ENCODE data around the gene CSPG5. TPM values are rescaled to one million over a fixed set of nuclear protein-coding genes. Genes with fewer than 3 reads are reported as not detected.

Gene CSPG5, protein sequence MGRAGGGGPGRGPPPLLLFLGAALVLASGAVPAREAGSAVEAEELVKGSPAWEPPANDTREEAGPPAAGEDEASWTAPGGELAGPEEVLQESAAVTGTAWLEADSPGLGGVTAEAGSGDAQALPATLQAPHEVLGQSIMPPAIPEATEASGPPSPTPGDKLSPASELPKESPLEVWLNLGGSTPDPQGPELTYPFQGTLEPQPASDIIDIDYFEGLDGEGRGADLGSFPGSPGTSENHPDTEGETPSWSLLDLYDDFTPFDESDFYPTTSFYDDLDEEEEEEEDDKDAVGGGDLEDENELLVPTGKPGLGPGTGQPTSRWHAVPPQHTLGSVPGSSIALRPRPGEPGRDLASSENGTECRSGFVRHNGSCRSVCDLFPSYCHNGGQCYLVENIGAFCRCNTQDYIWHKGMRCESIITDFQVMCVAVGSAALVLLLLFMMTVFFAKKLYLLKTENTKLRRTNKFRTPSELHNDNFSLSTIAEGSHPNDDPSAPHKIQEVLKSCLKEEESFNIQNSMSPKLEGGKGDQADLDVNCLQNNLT
- total RNA-seq = 0.65 and 2.2 TPM in 2 replicates

DNA sequence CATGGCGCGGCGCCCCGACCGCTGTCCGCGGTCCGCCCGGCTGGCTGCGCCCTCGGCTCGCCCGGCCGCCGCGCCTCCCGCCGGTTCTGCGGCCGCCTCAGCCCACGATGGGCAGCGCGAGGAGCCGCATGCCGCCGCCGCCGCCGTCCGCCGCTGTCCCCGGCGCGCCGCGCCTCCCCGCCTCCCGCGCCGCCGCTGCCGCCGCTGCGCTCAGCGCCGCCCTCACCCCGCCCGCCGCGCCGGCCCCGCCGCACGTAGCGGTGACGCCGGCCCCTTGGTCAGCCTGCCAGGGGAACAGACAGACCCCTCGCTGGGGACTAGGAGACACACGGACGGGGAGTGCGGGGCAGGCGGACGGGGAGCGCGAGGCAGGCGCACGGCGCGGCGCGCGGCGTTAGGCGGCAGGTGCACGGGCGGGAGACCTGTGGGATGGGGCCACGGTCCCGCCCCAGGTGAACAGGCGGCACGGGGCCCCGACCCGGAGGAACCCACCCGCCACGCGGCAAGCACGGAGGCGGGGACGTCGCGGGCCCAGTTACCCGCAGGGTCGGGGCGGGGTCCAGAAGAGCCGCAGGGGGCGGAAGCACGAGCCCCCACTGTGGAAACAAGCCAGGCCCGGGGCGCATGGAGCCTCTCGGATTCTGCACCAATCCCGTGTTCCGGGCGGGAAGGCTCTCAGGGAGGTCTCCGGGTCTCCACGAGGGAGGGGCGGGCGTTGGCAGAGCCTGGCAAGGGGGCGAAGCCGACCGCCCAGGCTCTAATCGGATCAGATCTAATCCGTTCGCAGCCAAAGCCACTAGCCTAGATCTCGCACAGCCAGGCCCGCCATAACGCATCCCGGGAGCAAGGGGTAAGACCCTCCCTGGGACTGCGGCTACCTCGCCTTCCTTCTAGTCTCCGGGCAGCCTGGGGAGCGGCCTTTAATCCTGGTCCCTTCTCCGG, at the start of gene CSPG5:
Gene CSPG5 (minus strand): TSS at position 175 of the 942 bp plus-strand sequence. CDS start 172 bp downstream, at position 3.
- no peak for DNase-seq (ENCODE audit: low read depth)
- TF ChIP-seq, protein P1, sequence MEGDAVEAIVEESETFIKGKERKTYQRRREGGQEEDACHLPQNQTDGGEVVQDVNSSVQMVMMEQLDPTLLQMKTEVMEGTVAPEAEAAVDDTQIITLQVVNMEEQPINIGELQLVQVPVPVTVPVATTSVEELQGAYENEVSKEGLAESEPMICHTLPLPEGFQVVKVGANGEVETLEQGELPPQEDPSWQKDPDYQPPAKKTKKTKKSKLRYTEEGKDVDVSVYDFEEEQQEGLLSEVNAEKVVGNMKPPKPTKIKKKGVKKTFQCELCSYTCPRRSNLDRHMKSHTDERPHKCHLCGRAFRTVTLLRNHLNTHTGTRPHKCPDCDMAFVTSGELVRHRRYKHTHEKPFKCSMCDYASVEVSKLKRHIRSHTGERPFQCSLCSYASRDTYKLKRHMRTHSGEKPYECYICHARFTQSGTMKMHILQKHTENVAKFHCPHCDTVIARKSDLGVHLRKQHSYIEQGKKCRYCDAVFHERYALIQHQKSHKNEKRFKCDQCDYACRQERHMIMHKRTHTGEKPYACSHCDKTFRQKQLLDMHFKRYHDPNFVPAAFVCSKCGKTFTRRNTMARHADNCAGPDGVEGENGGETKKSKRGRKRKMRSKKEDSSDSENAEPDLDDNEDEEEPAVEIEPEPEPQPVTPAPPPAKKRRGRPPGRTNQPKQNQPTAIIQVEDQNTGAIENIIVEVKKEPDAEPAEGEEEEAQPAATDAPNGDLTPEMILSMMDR (conservative IDR thresholded peaks at IDR 0.05; ENCODE audit: low read depth, low read length) = no peak
- H3K4me3 ChIP-seq (ENCODE audit: low read depth, low read length) = peak within 1 kb of the TSS; percentile 54

DNA sequence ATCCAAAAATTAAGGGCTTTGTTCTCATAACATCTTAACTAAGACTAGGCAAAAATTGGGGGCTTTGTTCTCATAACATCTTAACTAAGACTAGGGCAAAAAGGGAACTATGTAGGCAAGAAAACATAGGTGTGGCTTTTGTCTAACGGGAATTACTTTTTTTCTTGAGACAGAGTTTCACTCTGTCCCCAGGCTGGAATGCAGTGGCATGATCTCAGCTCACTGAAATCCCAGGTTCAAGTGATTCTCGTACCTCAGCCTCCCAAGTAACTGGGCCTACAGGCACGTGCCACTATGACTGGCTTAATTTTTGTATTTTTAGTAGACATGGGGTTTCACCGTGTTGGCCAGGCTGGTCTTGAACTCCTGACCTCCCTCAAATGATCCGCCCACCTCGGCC, 49.8 kb upstream of the CSPG5 start:
- no peak overlapping the region for H3K4me3 ChIP-seq (ENCODE audit: low read depth, low read length)
- no peak for DNase-seq (ENCODE audit: low read depth)
- TF ChIP-seq, protein P1 (conservative IDR thresholded peaks at IDR 0.05; ENCODE audit: low read depth, low read length) = no peak

DNA sequence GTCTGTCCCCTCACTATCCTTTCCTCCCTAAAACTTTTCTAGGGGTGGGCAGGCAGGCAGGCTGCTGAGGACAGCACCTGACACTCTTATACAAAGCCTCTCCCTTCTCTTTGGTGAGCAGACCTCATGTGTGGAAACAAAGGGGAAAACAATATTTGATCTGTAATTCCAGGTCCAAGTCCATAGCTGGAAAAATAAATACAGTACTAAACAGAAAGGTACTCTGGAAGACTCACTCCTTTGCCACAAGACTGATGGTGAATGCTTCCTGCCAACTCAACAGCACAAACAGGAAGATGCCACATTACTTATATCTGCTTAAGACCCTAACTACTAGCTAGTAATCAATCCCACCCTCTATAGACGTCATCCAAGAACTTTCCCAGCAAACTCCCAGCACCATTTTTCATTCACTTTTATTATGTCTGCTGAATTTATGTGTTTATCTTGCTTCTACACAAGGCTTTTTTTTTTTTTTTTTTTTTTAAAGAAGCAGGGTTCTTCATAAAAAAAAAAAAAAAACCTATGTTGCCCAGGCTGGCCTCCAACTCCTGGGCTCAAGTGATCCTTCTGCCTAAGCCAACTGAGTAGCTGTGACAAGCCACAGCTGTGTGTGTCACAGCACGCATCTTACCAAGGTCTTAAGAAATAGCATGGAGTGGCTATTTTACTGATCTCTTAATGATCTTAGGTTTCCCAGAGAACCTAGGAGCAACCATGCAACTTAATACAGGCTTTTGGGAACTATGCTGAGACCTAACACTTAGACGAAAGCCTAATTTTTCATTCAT, 44.2 kb upstream of the CSPG5 start:
- TF ChIP-seq, protein P1 (conservative IDR thresholded peaks at IDR 0.05; ENCODE audit: low read depth, low read length) = no peak
- H3K4me3 ChIP-seq (ENCODE audit: low read depth, low read length) = no peak overlapping the region
- no peak for DNase-seq (ENCODE audit: low read depth)

DNA sequence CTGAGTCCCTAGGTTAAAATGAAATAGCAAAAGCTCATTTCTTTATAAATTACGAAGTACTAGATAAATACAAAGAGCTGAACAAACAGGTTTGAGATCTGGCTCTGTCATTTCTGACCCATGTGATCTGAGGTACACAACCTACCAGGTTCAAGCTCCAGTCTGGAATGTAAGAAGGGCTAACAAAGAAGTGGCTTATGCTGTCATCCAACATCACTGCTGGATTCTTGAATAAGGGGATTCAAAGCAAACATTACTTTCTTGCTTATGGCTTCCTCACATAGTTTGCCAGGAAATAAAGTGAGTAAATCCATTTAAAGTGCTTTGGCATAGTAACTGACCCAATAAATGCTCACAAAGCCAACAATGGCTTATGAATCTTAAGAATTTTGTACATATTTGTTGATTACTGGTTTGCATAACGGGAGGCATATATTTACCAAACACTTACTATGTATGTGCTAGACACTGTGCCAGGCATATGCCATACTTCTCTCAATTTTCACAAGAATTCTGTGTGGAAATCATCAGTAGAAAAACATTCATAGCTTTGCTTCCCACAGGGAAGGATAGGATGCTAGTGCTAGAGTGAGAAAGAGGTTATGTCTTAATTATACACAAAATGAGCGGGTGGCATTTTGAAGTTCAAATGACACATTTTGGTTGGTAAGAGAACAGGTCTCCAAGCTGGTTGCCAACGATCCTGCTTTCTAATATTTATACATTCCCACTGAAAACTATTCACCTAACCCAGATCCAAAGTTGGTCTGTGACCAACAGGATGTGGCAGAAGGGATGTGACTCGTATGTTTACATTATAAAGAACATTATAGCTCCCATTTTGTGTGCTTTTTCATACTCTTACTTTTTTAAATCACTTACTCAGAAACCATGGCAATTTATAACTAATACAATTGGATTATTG, 38.7 kb upstream of the CSPG5 start:
- DNase-seq (ENCODE audit: low read depth) = no peak
- H3K4me3 ChIP-seq (ENCODE audit: low read depth, low read length) = no peak overlapping the region
- TF ChIP-seq, protein P1 (conservative IDR thresholded peaks at IDR 0.05; ENCODE audit: low read depth, low read length) = no peak

DNA sequence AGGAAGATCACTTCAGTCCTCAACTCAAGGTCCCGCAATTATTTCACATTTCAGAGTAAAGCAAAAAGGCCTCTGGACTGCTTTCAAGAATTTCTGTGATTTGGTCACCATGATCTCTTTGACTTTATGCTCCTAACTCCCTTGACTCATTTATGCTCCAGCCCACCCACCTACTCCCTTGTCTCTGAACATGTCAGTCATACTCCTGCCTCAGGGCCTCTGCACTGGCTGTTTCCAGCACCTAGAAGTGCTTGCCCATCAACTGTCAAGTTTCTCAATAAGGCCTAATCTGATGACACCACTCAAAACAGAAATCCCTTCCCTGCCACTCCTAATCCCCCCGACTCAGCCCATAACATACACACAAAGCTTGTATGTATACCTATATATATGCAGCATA, 36.1 kb upstream of the CSPG5 start:
- TF ChIP-seq, protein P1 (conservative IDR thresholded peaks at IDR 0.05; ENCODE audit: low read depth, low read length) = no peak
- no peak for DNase-seq (ENCODE audit: low read depth)

More for the DNA sequence above, 36.1 kb upstream of the CSPG5 start:
- H3K4me3 ChIP-seq (ENCODE audit: low read depth, low read length) = no peak overlapping the region
